ENCODE results near the gene ZBTB7C. TPM values are rescaled to one million over a fixed set of nuclear protein-coding genes. Genes with fewer than 3 reads are reported as not detected.

Gene ZBTB7C
- total RNA-seq, 1 donor from 2014 or later, result not detected

GRCh38 chr18:48080546-48080945 lies 328.6 kb downstream of the ZBTB7C start:
- ChIA-PET CTCF (no interaction called here), POLR2A (no interaction called here)
- DNase-seq (no peak), ATAC-seq (ENCODE audit: low read depth) (no peak)
- H3K9me3 Mint-ChIP-seq, result no peaks in the 10 kb centered on the region
- TF ChIP-seq CTCF (IDR thresholded peaks at IDR 0.05), result no peak
- H3K27ac Mint-ChIP-seq, result no peak overlapping the region
- H3K4me1 Mint-ChIP-seq, result no peaks in the 10 kb centered on the region
- H3K27me3 Mint-ChIP-seq, result no peaks in the 10 kb centered on the region
- H3K4me3 Mint-ChIP-seq, result no peak overlapping the region
- H3K36me3 Mint-ChIP-seq (ENCODE audit: low read depth), result no peaks in the 10 kb centered on the region
- intact Hi-C loops (cut with micrococcal nuclease), result no loop called here

GRCh38 chr18:48079885-48080284 lies 329.3 kb downstream of the ZBTB7C start:
- DNase-seq (no peak), ATAC-seq (ENCODE audit: low read depth) (no peak)
- Mint-ChIP-seq H3K27me3 (peaks cover 2% of the 10 kb centered on the region), H3K27ac (no peak overlapping the region), H3K36me3 (ENCODE audit: low read depth) (no peaks in the 10 kb centered on the region), H3K4me1 (no peaks in the 10 kb centered on the region), H3K9me3 (no peaks in the 10 kb centered on the region), H3K4me3 (no peak overlapping the region)
- no peak for TF ChIP-seq CTCF (IDR thresholded peaks at IDR 0.05)
- intact Hi-C loops (cut with micrococcal nuclease), result no loop called here
- ChIA-PET POLR2A (no interaction called here), CTCF (no interaction called here)

GRCh38 chr18:48078448-48078847 lies 330.7 kb downstream of the ZBTB7C start:
- ChIA-PET CTCF (no interaction called here), POLR2A (no interaction called here)
- Mint-ChIP-seq H3K4me3 (no peak overlapping the region), H3K4me1 (no peaks in the 10 kb centered on the region), H3K27me3 (peaks cover 3% of the 10 kb centered on the region), H3K36me3 (ENCODE audit: low read depth) (no peaks in the 10 kb centered on the region), H3K27ac (no peak overlapping the region), H3K9me3 (no peaks in the 10 kb centered on the region)
- TF ChIP-seq CTCF (IDR thresholded peaks at IDR 0.05), result no peak
- DNase-seq (no peak), ATAC-seq (ENCODE audit: low read depth) (no peak)
- intact Hi-C loops (cut with micrococcal nuclease), result no loop called here

DNA sequence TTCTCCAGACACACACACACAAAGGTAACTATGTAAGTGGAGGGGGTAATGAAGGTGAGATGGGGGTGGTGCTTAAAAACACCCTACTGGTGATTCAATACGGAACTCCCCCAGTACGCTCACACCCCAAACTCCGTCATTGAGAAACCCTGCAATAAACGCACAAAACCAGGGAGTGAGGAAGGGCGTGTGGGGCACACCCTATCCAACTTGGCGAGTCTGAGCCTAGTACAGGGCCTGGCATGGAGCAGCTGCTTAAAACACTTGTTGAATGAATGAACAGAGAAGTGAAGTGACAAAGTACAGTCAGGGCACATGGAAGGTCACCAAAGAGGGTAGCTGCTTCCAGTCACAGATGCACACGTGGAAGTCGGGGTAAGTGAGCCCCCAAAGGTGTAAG lies 331.9 kb downstream of the ZBTB7C start:
- intact Hi-C loops (cut with micrococcal nuclease), result no loop called here
- ChIA-PET CTCF (no interaction called here), POLR2A (no interaction called here)
- Mint-ChIP-seq H3K9me3 (no peaks in the 10 kb centered on the region), H3K27ac (no peak overlapping the region), H3K36me3 (ENCODE audit: low read depth) (no peaks in the 10 kb centered on the region), H3K27me3 (peaks cover 5% of the 10 kb centered on the region), H3K4me3 (no peak overlapping the region), H3K4me1 (no peaks in the 10 kb centered on the region)
- ATAC-seq (ENCODE audit: low read depth), result no peak
- no peak for DNase-seq
- no peak for TF ChIP-seq CTCF (IDR thresholded peaks at IDR 0.05)

DNA sequence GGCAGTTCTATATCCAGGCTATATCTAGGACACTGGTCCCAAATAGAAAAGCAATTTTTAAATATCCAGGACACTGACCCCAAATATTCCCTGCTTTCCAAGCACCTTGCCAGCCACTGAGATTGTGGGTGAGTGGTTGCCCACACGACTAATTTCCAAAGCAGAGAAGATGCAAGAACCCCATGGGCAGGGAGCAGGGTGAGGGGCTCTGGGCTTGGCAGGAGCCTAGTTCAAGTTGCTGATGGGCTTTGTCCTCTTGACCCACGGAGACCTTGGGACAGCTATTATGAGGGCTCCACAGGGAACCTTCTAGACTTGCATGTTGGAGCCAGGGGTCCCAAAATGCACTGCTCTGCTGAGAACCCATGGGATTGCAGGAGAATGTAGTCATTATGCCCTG lies 332.7 kb downstream of the ZBTB7C start:
- Mint-ChIP-seq H3K9me3 (no peaks in the 10 kb centered on the region), H3K27me3 (peaks cover 6% of the 10 kb centered on the region), H3K4me1 (no peaks in the 10 kb centered on the region), H3K27ac (no peak overlapping the region), H3K36me3 (ENCODE audit: low read depth) (no peaks in the 10 kb centered on the region), H3K4me3 (no peak overlapping the region)
- ATAC-seq (ENCODE audit: low read depth), result no peak
- CTCF ChIA-PET, result no interaction called here
- POLR2A ChIA-PET, result no interaction called here
- intact Hi-C loops (cut with micrococcal nuclease), result no loop called here
- TF ChIP-seq CTCF (IDR thresholded peaks at IDR 0.05), result no peak
- DNase-seq, result no peak

All from activated B cell treated with CpG ODN at 0.5 μM for 24 hours (primary cell).